Naive thymus-derived CD4-positive, alpha-beta T cell (primary cell): ENCODE measurements around the gene PLCB3. TPM values are rescaled to one million over a fixed set of nuclear protein-coding genes. Genes with fewer than 3 reads are reported as not detected.

Experiments
- ATAC-seq: fragments of 150-1000 bp; cut with Tn5 transposase; 2 replicates; pipeline ENCODE4 v1.10.0; 2021; ENCODE audit warnings: mild to moderate bottlenecking, moderate library complexity
- CTCF ChIA-PET: fragments of 350-600 bp; sonication (Branson Sonifier 250); formaldehyde crosslinking; loops from one replicate; lab custom pipeline; 2021; ENCODE audit warnings: antibody characterized with exemption; lab: Charles Lee
- POLR2A ChIA-PET: fragments of 350-600 bp; sonication (Branson Sonifier 250); formaldehyde crosslinking; loops from one replicate; lab custom pipeline; 2021; ENCODE audit warnings: antibody characterized with exemption, inconsistent platforms; lab: Charles Lee
- DNase-seq, 9 donors: peaks; one replicate each; pipeline versions ENCODE4 v3.0.0 to v3.0.0-alpha.2; 2020 to 2022; ENCODE audit warnings: mixed read lengths in 1 of 9
- H3K27ac ChIP-seq: one replicate; pipeline ENCODE4 v1.7.0; 2013; ENCODE audit warnings: mild to moderate bottlenecking, low read depth, low read length, moderate library complexity
- H3K27me3 ChIP-seq, 2 donors: one replicate each; pipeline ENCODE4 v1.7.0; 2013; ENCODE audit warnings: low read length in 2 of 2, mild to moderate bottlenecking in 2 of 2, moderate library complexity in 2 of 2; ENCODE audit not compliant: control insufficient read depth in 2 of 2, insufficient read depth in 2 of 2
- H3K36me3 ChIP-seq, 3 experiments: 1 replicate in 2 of 3; 2 replicates in 1 of 3; pipeline ENCODE4 v1.7.0; 2013; ENCODE audit warnings: low read length in 3 of 3, mild to moderate bottlenecking in 3 of 3, moderate library complexity in 1 of 3; ENCODE audit not compliant: insufficient read depth in 3 of 3, control insufficient read depth in 2 of 3
- H3K4me1 ChIP-seq, 2 donors: one replicate each; pipeline ENCODE4 v1.7.0; 2013; ENCODE audit warnings: low read length in 2 of 2, mild to moderate bottlenecking in 2 of 2, moderate library complexity in 1 of 2; ENCODE audit not compliant: control insufficient read depth in 2 of 2, insufficient read depth in 2 of 2
- H3K4me3 ChIP-seq: 2 replicates; pipeline ENCODE4 v1.7.0; 2013; ENCODE audit warnings: mild to moderate bottlenecking, low read length
- H3K9me3 ChIP-seq, 3 experiments: 1 replicate in 2 of 3; 2 replicates in 1 of 3; pipeline ENCODE4 v1.7.0; 2013; ENCODE audit warnings: low read length in 3 of 3; ENCODE audit not compliant: control insufficient read depth in 2 of 3
- H3K27ac Mint-ChIP-seq, 9 donors: one replicate each; pipeline ENCODE4 v1.8.0; 2020 to 2022; ENCODE audit warnings: mixed read lengths in 9 of 9, mild to moderate bottlenecking in 8 of 9, moderate library complexity in 5 of 9, inconsistent platforms in 2 of 9
- H3K27me3 Mint-ChIP-seq, 5 donors: one replicate each; pipeline ENCODE4 v1.8.0; 2021 to 2022; ENCODE audit warnings: mixed read lengths in 5 of 5, mild to moderate bottlenecking in 1 of 5
- H3K36me3 Mint-ChIP-seq, 5 donors: one replicate each; pipeline ENCODE4 v1.8.0; 2020 to 2022; ENCODE audit warnings: mixed read lengths in 5 of 5, mild to moderate bottlenecking in 3 of 5, inconsistent platforms in 1 of 5
- H3K4me1 Mint-ChIP-seq, 7 donors: one replicate each; pipeline ENCODE4 v1.8.0; 2020 to 2022; ENCODE audit warnings: mixed read lengths in 7 of 7, mild to moderate bottlenecking in 3 of 7, inconsistent platforms in 1 of 7
- H3K4me3 Mint-ChIP-seq, 10 donors: one replicate each; pipeline ENCODE4 v1.8.0; 2020 to 2022; ENCODE audit warnings: mild to moderate bottlenecking in 10 of 10, mixed read lengths in 10 of 10, moderate library complexity in 6 of 10, inconsistent platforms in 2 of 10
- H3K9me3 Mint-ChIP-seq, 11 donors: one replicate each; pipeline ENCODE4 v1.8.0; 2020 to 2022; ENCODE audit warnings: mixed read lengths in 11 of 11, mild to moderate bottlenecking in 4 of 11, inconsistent platforms in 1 of 11, moderate library complexity in 1 of 11
- intact Hi-C, 2 donors: fragments of 100-400 bp; cut with micrococcal nuclease; formaldehyde crosslinking; loops; one replicate each; pipeline ENCODE4 v1.15.1; 2023
- polyA plus RNA-seq, 2 donors: library from polyadenylated mRNA; unstranded; fragments of 300-500 nt; fragmentation: Illumina TruSeq; gene quantifications; one replicate each; pipeline ENCODE4 v1.2.3, GENCODE V29; 2021
- total RNA-seq, 6 experiments: library from RNA in 5 of 6; stranded (reverse) in 5 of 6; gene quantifications; 1 replicate in 5 of 6; 2 replicates in 1 of 6; pipeline ENCODE4 v1.2.3 and lab custom pipeline; 2021 to 2026

Gene PLCB3
- total and polyA plus RNA-seq, 7 experiments from 2014 or later: 0.19 to 12.1 (median 7.1) TPM

DNA sequence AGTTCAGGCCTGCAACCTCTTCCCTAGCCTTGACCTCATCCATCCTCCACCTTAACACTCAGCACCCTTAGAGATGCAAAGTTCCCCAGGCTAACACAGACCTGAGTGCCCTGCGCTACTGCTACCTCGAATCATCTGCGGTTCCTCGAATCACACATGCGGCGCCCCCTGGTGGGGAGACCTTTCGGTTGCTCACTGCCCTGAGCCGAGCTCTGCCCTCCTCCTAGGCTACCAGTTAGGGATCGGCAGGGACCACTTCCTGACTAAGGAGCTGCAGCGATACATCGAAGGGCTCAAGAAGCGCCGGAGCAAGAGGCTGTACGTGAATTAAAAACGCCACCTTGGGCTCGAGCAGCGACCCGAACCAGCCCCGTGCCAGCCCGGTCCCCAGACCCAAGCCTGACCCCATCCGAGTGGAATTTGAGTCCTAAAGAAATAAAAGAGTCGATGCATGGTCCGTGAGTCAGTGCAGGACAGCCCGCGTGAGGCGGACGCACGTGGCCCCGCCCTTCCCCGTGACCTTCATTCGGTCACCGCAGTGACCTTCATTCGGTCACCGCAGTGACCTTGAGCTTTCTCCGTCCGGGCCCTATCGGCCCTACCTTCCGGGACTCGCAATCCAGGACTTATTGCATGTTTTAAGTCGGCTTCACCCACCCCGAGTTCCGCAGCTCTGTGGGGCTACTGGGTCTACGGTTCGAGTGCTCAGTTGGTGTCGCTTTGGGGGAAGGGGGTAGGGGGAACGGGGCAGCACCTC is 53.2 kb downstream of the PLCB3 start:
- Histone ChIP-seq H3K4me3 (peak overlapping the region; percentile 97), H3K9me3 (no peaks in the 10 kb centered on the region), H3K27me3 (peaks cover 0 to 13% of the 10 kb centered on the region in 2 donors), H3K27ac (peak overlapping the region; percentile 91), H3K4me1 (peaks cover 28 to 32% of the 10 kb centered on the region in 2 donors), H3K36me3 (no peaks in the 10 kb centered on the region)
- ChIA-PET CTCF (interaction anchor here (0.6 to 5.8 kb wide), 18 partner anchors 13 to 303 kb away, joined by 3 to 165 read pairs (median 5); partner anchors contain the start of genes BAD, DNAJC4, FERMT3 and FKBP2), POLR2A (interaction anchor here (0.5 to 6.3 kb wide), 22 partner anchors 13 to 466 kb away, joined by 3 to 102 read pairs (median 4); partner anchors contain the start of genes BAD, FERMT3, FKBP2 and GPR137)
- peak overlapping the region; percentile 89 to 98 (median 94) for H3K4me3 Mint-ChIP-seq
- peak overlapping the region; percentile 81 to 98 (median 95) for H3K27ac Mint-ChIP-seq
- ATAC-seq: peak; percentile 40
- DNase-seq: peak; percentile 79 to 95 (median 90)
- H3K9me3 Mint-ChIP-seq: peaks cover 0 to 2% (median 0%) of the 10 kb centered on the region in 11 donors
- H3K36me3 Mint-ChIP-seq: peaks cover 0 to 8% (median 0%) of the 10 kb centered on the region in 5 donors
- H3K27me3 Mint-ChIP-seq: peaks cover 13 to 29% (median 16%) of the 10 kb centered on the region in 5 donors
- intact Hi-C loops: loop anchor here (1.0 to 5.0 kb wide), 16 partner anchors 13 to 958 kb away; partner anchors contain the start of genes CCDC88B (in 2 of the 2), DNAJC4 (in 2 of the 2), FKBP2 (in 2 of the 2) and GPR137 (in 2 of the 2)
- H3K4me1 Mint-ChIP-seq: peaks cover 25 to 43% (median 34%) of the 10 kb centered on the region in 7 donors

DNA sequence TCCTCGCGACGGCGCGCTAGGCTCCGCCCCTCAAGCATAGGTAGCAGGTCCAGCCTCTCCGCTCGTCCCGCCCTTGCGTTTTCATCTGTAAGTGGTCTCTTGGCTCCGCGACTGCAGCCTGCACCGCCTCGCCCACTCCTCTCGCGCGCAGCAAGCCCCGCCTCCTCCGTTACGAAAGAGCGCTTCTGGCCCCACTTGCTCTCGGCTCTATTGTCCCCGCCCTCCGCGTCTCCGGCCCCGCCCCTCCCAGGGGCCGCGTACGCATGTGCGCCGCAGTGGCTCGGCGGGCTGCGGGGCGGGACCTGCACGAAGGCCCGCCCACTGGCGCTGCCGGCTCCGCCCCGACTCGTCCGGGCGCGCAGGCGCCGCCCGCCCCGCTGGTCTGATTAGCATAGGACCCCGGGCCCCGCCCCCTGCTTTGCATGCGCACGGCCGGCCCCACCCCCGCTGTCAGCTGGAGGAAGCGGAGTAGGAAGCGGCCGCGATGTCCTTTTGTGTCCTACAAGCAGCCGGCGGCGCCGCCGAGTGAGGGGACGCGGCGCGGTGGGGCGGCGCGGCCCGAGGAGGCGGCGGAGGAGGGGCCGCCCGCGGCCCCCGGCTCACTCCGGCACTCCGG is 53.9 kb downstream of the PLCB3 start, which contains the start of gene ESRRA:
ESRRA (plus strand) TSS at position 450 of the 616 bp plus-strand sequence. CDS start 1,656 bp downstream, outside the sequence.
- Histone ChIP-seq H3K4me1 (peaks cover 21 to 26% of the 10 kb centered on the region in 2 donors), H3K36me3 (no peaks in the 10 kb centered on the region), H3K9me3 (no peaks in the 10 kb centered on the region), H3K27ac (peak within 1 kb of the TSS; percentile 91), H3K4me3 (peak within 1 kb of the TSS; percentile 97), H3K27me3 (peaks cover 0 to 8% of the 10 kb centered on the region in 2 donors)
- CTCF ChIA-PET: interaction anchor here (0.8 to 5.8 kb wide), 11 partner anchors 13 to 121 kb away, joined by 3 to 165 read pairs (median 6); partner anchors contain the start of genes DNAJC4, FERMT3, FKBP2 and PRDX5
- Mint-ChIP-seq H3K36me3 (peaks cover 0 to 8% (median 0%) of the 10 kb centered on the region in 5 donors), H3K27ac (peak within 1 kb of the TSS; percentile 81 to 98 (median 95)), H3K4me3 (peak within 1 kb of the TSS; percentile 94 to 98 (median 96)), H3K27me3 (peaks cover 10 to 23% (median 13%) of the 10 kb centered on the region in 5 donors), H3K4me1 (peaks cover 21 to 36% (median 30%) of the 10 kb centered on the region in 7 donors), H3K9me3 (no peaks in the 10 kb centered on the region)
- intact Hi-C loops: loop anchor here (1.0 to 5.0 kb wide), 13 partner anchors 12 to 957 kb away; partner anchors contain the start of genes CCDC88B (in 2 of the 2), FKBP2 (in 2 of the 2), GPR137 (in 2 of the 2) and TRMT112 (in 2 of the 2)
- peak; percentile 99 to 100 (median 99) for DNase-seq
- POLR2A ChIA-PET: interaction anchor here (0.7 to 6.3 kb wide), 12 partner anchors 12 to 119 kb away, joined by 3 to 102 read pairs (median 8); partner anchors contain the start of genes BAD, FERMT3, FKBP2 and NUDT22
- ATAC-seq: peak; percentile 86

DNA sequence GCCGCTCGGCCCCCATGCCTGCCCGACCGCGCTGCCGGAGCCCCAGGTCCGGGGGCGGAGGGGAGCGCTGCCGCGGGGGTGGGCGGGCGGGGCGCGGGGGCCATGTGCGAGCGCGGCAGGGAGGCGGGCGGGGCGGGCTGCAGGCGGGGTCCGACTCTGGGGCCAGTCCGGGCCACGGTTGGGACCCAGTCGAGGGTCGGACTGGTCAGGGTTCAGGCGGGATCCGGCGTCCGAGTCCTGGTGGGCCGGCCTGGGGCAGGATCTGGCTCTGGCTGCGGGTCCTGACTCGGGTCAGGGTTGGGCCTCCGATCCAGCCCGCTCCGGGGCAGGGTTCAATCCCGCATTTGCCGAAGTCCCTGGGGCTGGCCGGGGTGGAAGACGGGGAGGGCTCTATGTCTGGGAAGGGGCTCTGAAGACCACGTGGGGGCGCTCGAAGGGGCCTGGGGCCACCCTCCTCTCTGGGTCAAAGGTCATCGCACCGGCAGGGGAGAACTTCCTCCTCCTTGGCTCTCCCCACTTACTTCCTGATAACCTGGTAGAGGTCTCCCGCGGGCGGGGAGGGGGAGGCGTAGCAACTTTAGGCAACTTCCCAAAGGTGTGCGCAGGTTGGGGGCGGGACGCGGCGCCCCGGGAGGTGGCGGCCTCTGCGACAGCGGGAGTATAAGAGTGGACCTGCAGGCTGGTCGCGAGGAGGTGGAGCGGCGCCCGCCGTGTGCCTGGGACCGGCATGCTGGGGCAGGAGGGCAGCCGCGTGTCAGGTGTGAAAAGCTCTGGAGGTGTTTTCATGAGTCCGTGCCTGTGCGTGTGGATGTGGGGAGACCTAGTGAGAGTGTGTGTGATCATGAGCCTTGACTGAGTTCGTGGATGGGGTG is 54.6 kb downstream of the PLCB3 start:
- DNase-seq (peak; percentile 51 to 74 (median 63)), ATAC-seq (peak; percentile 9)
- Histone ChIP-seq H3K9me3 (no peaks in the 10 kb centered on the region), H3K4me1 (peaks cover 14 to 19% of the 10 kb centered on the region in 2 donors), H3K4me3 (peak overlapping the region; percentile 81), H3K27ac (peak overlapping the region; percentile 69), H3K36me3 (no peaks in the 10 kb centered on the region), H3K27me3 (peaks cover 0 to 1% of the 10 kb centered on the region in 2 donors)
- Mint-ChIP-seq H3K27me3 (peaks cover 3 to 15% (median 5%) of the 10 kb centered on the region in 5 donors), H3K4me1 (peaks cover 15 to 32% (median 26%) of the 10 kb centered on the region in 7 donors), H3K9me3 (no peaks in the 10 kb centered on the region), H3K36me3 (peaks cover 0 to 8% (median 0%) of the 10 kb centered on the region in 5 donors), H3K4me3 (peak overlapping the region; percentile 92 to 98 (median 96)), H3K27ac (peak overlapping the region; percentile 76 to 96 (median 90))
- intact Hi-C loops: loop anchor here (1.0 to 5.0 kb wide), 14 partner anchors 11 to 956 kb away; partner anchors contain the start of genes CCDC88B (in 2 of the 2), FKBP2 (in 2 of the 2), GPR137 (in 2 of the 2) and TRMT112 (in 2 of the 2)
- ChIA-PET CTCF (interaction anchor here (1.1 to 5.8 kb wide), 5 partner anchors 11 to 101 kb away, joined by 4 to 165 read pairs (median 8); partner anchors contain the start of genes FERMT3, PRDX5 and TRMT112), POLR2A (interaction anchor here (1.0 to 6.3 kb wide), 9 partner anchors 11 to 100 kb away, joined by 3 to 102 read pairs (median 9); partner anchors contain the start of genes FERMT3, FKBP2, PRDX5 and TRMT112)

GRCh38 chr11:64306563-64306875 is 55.2 kb downstream of the PLCB3 start:
- no peaks in the 10 kb centered on the region for H3K36me3 ChIP-seq
- peak overlapping the region; percentile 92 to 98 (median 96) for H3K4me3 Mint-ChIP-seq
- peaks cover 14 to 17% of the 10 kb centered on the region in 2 donors for H3K4me1 ChIP-seq
- H3K27me3 ChIP-seq: no peaks in the 10 kb centered on the region
- peaks cover 0 to 8% (median 0%) of the 10 kb centered on the region in 5 donors for H3K36me3 Mint-ChIP-seq
- peaks cover 0 to 13% (median 5%) of the 10 kb centered on the region in 5 donors for H3K27me3 Mint-ChIP-seq
- intact Hi-C loops: loop anchor here in 1 of 2 donors (1.0 to 5.0 kb wide), 2 partner anchors 332 to 956 kb away; partner anchors contain the start of genes COX8A and POLA2
- ATAC-seq (no peak), DNase-seq (no peak)
- H3K4me1 Mint-ChIP-seq: peaks cover 14 to 33% (median 26%) of the 10 kb centered on the region in 7 donors
- CTCF ChIA-PET: interaction anchor here (1.1 kb wide), 1 partner anchor 11 kb away, joined by 4 read pairs; the partner anchor contains the start of genes PRDX5 and TRMT112
- peak overlapping the region; percentile 76 to 96 (median 90) for H3K27ac Mint-ChIP-seq
- H3K9me3 Mint-ChIP-seq: no peaks in the 10 kb centered on the region
- peak overlapping the region; percentile 69 for H3K27ac ChIP-seq
- POLR2A ChIA-PET: interaction anchor here (1.8 kb wide), 2 partner anchors 10 to 101 kb away, joined by 5 to 13 read pairs; partner anchors contain the start of genes PRDX5 and TRMT112
- no peaks in the 10 kb centered on the region for H3K9me3 ChIP-seq
- H3K4me3 ChIP-seq: peak overlapping the region; percentile 81
